ENCODE data around the gene QARS1. TPM values are rescaled to one million over a fixed set of nuclear protein-coding genes. Genes with fewer than 3 reads are reported as not detected.

Gene QARS1
- total RNA-seq, 2 donors from 2014 or later: 339 to 417 TPM

DNA sequence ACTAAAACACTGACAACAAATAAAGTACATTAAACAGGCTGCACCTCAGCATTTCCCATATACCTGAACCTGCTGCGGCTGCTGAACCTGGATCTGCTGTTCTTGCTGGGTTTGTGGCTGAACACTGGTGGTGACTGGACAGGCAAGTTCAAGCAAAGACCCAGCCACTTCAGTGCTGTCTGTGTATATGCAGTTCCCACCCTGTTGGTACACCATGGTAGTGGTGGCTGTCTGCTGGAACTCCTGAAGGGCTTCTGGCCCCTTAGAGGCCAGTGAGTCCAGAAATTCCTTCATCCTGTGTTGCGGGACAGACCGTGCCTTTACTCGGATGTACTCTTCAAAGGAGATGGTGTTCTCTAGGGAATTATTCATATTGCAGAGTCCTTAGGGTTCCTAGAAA is 27.9 kb downstream of the QARS1 start:
- DNase-seq: no peak
- intact Hi-C loops (cut with DNase I, micrococcal nuclease): no loop called here

DNA sequence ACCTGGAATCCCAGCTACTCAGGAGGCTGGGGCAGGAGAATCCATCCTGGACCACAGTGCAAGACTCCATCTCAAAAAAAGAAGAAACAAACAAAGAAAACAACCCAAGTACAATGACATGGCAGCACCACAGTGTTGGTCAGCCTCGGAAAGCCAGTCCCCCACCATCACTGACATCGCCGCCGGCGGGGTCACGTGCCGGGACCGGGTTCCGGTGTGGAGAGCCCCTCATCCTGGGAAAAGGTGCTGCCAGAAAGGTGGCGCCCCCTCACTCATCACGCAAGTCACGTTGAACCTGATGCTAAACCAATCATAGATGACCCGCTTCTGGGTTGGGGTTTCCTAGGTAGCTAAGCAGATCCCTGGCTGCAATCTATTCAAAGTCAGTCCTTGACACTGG is 28.4 kb downstream of the QARS1 start:
- intact Hi-C loops (cut with DNase I, micrococcal nuclease): no loop called here
- ATAC-seq (no peak), DNase-seq (no peak)

More for the DNA sequence above, 27.9 kb downstream of the QARS1 start:
- no peak for ATAC-seq

DNA sequence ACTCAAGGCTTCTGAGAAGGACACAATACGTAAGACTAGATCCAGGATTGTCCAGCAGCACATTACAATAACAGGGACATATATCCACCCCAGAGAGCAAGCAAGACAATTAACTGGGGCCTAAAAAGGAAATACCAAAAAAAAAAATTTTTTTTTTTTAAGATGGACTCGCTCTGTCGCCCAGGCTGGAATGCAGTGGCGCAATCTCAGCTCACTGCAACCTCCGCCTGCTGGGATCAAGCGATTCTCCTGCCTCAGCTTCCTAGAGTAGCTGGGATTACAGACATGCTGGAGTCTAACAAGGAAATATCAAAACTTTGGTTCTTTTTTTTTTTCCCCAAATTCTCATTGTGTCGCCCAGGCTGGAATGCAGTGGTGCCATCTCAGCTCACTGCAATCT is 46.5 kb downstream of the QARS1 start:
- ATAC-seq: no peak
- intact Hi-C loops (cut with DNase I, micrococcal nuclease): no loop called here
- no peak for DNase-seq

DNA sequence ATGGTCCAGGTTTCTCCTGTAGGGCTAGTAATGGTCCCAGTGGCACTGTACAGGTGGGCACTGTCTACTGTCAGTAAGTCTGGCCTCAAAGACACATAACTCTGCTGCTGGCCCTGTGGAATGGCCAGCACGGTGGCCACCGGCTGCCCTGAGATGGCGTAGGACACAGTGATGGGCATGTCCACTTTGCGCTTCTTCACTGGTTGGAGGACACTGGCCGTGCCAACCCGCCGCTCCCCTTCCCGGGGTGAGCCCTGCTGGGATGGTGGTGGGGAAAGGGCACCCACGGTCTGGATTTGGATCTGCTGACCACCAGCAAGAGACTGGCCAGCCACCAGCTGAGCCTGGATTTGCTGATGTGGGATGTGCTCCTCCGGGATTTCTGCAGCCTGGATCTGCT is 47.3 kb downstream of the QARS1 start:
- ATAC-seq (no peak), DNase-seq (no peak)
- intact Hi-C loops (cut with DNase I, micrococcal nuclease): no loop called here

DNA sequence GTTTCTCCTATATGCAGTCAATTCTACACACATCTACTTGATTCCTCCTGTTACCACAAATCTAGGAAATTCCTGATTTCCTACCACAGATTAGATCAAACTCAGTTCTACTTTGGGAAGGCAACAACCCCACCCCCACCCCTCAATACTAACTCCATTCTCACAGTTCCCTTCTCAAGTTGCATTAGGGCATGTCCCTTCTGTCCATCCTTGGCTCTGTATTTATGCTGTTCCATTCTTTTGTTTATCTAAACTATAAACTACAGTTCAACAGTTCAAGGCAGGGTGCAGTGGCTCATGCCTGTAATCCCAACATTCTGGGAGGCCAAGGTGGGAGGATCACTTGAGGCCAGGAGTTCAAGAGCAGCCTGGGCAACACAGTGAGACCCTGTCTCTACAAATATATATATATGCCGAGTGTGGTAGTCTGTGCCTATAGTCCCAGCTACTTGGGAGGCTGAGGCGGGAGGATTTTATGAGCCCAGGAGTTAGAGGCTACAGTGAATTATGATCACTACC is 50.2 kb downstream of the QARS1 start:
- intact Hi-C loops (cut with DNase I, micrococcal nuclease): no loop called here
- DNase-seq (no peak), ATAC-seq (no peak)

DNA sequence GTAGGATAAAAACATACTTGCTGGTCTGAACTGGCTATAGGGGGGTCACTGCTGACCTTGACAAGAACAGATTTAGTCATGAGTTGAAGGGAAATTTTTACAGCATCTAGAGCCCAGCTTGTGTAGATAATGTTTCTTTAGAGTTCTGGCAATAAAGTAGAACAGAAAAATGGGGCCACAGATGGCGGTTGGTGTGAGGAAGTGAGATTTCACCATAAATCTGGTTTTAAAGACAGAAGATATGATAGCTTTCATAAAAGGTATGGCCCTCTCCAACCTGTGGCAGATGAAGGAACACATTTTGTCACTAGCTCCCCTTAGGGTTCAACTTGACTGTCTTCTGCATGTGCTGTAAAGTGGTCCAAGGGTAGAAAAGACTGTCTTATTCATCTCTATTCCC is 51.0 kb downstream of the QARS1 start:
- no peak for ATAC-seq
- intact Hi-C loops (cut with DNase I, micrococcal nuclease): no loop called here
- DNase-seq: no peak

Small RNAs within 50 kb of the gene (microRNA-seq; reads per million reads assigned to microRNA genes)
- gene MIR6890: 0 reads per million in 2 donors

Other genes with a start within 250 kb of the QARS1 start
- 10 to 100 TPM; 43.0 to 56.3 TPM for gene SLC25A20, start 205.9 kb downstream of the QARS1 start, total RNA-seq
- gene ARIH2, start 185.9 kb downstream of the QARS1 start, total RNA-seq: 10 to 100 TPM; 72.3 to 82.0 TPM
- 10 to 100 TPM; 33.8 to 47.3 TPM for gene P4HTM, start 114.5 kb downstream of the QARS1 start, total RNA-seq
- 100 to 1,000 TPM; 114 to 121 TPM for gene WDR6, start 97.4 kb downstream of the QARS1 start, total RNA-seq
- 10 to 100 TPM; 19.2 to 20.5 TPM for gene DALRD3, start 86.2 kb downstream of the QARS1 start, total RNA-seq
- gene NDUFAF3, start 82.6 kb downstream of the QARS1 start, total RNA-seq: 10 to 100 TPM; 65.2 to 70.1 TPM
- 100 to 1,000 TPM; 102 to 122 TPM for gene IMPDH2, start 75.4 kb downstream of the QARS1 start, total RNA-seq
- gene QRICH1, start 10.7 kb downstream of the QARS1 start, total RNA-seq: 10 to 100 TPM; 73.5 to 83.6 TPM
- 10 to 100 TPM; 66.9 to 67.7 TPM for gene USP19, start 16.1 kb upstream of the QARS1 start, total RNA-seq
- 100 to 1,000 TPM in 1 of 2 donors, 10 to 100 TPM in 1; 66.1 to 102 TPM for gene LAMB2, start 28.3 kb upstream of the QARS1 start, total RNA-seq
- gene CCDC71, start 61.6 kb upstream of the QARS1 start, total RNA-seq: 10 to 100 TPM; 16.3 to 20.3 TPM
- 10 to 100 TPM in 1 of 2 donors, 1 to 10 TPM in 1; 4.6 to 12.5 TPM for gene KLHDC8B, start 66.8 kb upstream of the QARS1 start, total RNA-seq
- 1 to 10 TPM; 4.7 to 4.8 TPM for gene C3orf62, start 172.5 kb upstream of the QARS1 start, total RNA-seq
- 10 to 100 TPM; 48.5 to 55.3 TPM for gene USP4, start 235.3 kb upstream of the QARS1 start, total RNA-seq